Measurements from ENCODE around the gene RASGEF1C.

RASGEF1C gene

GRCh38 chr5:180081481-180081880, 127.5 kb downstream of the RASGEF1C start:
- DNase-seq (ENCODE audit: low read depth): no peak

DNA sequence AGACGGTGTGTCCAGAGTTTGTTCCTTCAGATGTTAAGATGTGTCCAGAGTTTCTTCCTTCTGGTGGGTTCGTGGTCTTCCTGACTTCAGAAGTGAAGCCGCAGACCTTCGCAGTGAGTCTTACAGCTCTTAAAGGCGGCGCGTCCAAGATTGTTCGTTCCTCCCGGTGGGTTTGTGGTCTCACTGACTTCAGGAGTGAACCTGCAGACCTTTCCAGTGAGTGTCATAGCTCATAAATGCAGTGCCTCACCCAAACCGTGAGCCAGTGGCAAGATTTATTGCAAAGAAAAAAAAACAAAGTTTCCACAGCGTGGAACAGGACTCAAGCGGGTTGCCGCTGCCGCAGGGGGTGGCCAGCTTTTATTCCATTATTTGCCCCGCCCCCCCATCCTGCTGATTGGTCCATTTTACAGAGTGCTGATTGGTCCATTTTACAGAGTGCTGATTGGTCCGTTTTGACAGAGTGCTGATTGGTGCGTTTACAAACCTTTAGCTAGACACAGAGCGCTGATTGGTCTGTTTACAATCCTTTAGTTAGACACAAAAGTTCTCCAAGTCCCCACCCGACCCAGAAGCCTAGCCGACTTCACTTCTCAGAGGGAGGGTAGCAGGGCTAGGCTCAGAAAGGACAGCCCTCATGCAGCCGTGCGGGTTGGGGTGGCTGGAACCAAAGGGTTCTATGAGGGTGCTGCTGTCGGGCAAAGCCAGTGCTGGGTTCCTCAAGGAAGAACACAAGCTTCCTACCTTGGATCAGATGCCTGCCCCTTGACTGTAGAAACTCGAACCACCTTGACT, 128.3 kb downstream of the RASGEF1C start:
- no peak for DNase-seq (ENCODE audit: low read depth)

DNA sequence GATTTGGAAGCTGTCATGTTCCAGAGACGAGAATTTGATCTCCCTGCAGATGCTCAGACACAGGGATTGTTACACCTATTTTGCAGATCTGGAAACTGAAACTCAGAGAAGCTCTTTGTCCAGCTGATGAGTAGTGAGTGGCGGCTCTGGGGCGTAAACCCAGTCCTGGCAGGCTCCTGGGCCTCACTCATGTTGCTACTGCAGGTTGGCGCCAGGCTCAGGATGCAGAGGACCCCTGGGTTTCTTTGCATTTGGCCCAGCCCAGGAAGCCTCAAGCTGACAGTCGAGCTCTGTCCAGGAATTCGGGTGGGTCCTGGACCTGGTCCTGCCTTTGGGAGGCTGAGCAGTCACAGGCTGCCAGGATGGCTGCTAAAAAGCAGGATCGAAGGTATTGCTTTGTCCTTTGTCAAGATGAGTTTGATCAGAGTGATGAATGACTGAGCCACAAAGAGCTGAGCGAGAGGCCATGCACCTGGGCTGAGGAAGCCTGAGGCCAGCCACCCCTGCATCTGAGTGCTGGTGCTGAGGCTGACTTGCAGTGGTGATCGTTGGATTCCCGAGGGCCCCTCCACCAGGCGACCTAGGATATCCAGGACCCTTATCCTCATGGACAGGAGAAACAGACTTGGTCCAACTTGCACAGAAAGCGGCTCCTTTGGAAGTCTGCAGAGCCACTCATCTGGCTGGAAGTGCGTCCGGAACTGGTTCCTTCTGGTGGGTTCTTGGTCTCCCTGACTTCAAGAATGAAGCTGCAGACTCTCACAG, 129.1 kb downstream of the RASGEF1C start:
- no peak for DNase-seq (ENCODE audit: low read depth)

DNA sequence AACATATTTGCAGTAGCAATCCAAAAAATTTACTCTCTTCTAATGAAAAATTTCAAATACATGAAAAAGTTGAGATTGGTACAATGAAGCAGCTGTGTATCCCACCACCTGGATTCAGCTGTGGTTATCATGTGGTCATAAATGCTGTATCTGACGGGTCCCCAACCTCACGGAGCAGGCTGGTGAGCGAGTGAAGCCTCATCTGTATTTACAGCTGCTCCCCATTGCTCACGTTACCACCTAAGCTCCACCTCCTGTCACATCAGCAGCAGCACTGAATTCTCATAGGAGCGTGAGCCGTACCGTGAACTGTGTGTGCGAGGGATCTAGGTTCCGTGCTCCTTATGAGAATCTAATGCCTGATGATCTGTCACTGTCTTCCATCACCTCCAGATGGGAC, 130.7 kb downstream of the RASGEF1C start:
- DNase-seq (ENCODE audit: low read depth): no peak

DNA sequence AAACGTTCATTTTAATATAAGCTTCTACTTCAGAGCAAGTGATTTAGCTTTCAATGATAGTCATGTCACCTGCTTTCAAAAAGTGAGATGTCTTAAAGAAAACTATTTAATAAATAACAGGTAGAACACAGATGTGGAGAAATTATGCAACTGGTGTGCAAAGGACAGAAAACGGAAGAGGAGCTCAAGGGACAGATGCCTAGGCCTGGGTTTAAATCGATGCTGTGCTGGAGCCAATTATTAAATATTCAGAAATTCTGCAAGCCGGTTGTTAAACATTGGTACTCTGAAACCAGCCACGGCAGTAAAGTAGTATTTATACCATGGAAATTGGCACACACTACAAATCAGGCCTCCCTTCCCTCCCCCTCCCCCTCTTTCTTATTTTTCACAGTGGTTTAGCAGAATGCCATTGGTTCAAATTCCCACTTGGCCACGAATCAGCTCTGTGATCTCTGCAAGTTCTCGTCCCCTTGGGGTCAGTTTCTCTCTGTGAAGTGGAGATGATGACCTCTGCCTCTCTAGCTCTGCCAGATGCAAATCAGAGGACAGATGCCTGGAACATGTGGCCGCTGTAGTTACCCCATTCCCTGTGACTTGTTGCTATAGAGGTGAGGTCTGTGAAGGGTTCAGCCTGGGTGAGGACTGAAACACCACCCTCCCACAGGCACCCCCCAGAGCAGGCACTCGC, 131.3 kb downstream of the RASGEF1C start:
- no peak for DNase-seq (ENCODE audit: low read depth)

GRCh38 chr5:180075703-180076102, 133.3 kb downstream of the RASGEF1C start:
- DNase-seq (ENCODE audit: low read depth): no peak

DNA sequence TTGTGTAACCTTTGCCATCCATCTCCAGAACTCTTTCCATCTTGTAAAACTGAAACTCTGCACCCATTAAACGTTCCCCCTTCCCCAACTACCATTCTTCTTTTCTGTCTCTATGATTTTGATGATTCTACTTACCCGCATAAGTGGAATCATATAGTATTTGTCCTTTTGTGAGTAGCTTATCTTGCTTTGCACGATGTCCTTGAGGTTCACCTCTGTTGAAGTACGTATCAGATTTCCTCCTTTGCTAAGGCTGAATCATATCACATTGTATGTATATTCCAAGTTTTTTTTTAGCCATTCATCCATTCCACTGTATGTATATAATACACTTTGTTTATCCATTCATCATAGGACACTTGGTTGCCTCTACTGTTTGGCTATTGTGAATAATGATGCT, 134.5 kb downstream of the RASGEF1C start:
- no peak for DNase-seq (ENCODE audit: low read depth)

DNA sequence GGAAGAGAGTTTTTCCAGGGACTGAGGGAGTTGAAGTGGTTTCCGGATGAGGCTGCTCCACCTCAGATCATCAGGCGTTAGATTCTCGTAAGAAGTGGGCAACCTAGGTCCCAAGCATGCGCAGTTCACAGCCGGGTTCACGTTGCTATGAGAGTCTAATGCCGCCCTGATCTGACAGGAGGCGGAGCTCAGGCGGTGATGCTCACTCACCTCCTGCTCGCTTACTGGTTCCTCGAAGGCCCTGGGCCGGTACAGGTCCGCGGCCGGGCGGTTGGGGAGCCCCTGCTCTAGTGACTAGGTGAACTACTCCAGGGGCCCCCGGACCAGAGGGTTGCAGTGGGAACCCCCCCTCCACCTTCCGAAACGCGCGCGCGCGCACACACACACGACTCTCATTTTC, 136.5 kb downstream of the RASGEF1C start:
- DNase-seq (ENCODE audit: low read depth): no peak

DNA sequence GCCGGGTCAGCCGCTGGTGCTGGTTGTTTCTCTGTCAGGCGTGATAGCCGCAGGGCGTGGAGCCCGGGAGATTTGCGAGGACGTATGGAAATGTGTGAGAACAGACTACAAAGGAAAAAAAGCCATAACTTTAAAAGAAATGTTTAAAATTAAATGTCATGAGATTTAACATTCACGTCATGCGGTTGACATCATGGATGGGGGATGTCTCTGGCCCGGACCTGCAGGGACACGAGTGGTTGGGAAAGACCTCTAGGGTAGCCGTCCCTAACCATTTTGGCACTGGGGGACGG, 136.8 kb downstream of the RASGEF1C start:
- DNase-seq (ENCODE audit: low read depth): no peak

GRCh38 chr5:180071531-180072255, 137.3 kb downstream of the RASGEF1C start, which contains the start of gene RNF130:
TSS of gene RNF130 (minus strand) at chr5:180071759. CDS start at chr5:180071702, 57 bp downstream.
- DNase-seq (ENCODE audit: low read depth): peak; percentile 93

GRCh38 chr5:180070756-180071530, 138.1 kb downstream of the RASGEF1C start:
- DNase-seq (ENCODE audit: low read depth): peak; percentile 65

GRCh38 chr5:180069589-180070247, 139.3 kb downstream of the RASGEF1C start:
- DNase-seq (ENCODE audit: low read depth): no peak

GRCh38 chr5:180068519-180069090, 140.4 kb downstream of the RASGEF1C start:
- no peak for DNase-seq (ENCODE audit: low read depth)

- DNase-seq (ENCODE audit: low read depth): no peak
Observed at GRCh38 chr5:180067986-180068385, 141.0 kb downstream of the RASGEF1C start.

- DNase-seq (ENCODE audit: low read depth): no peak
Observed at GRCh38 chr5:180060192-180060591, 148.8 kb downstream of the RASGEF1C start.

GRCh38 chr5:180059326-180059725, 149.7 kb downstream of the RASGEF1C start:
- DNase-seq (ENCODE audit: low read depth): no peak

DNA sequence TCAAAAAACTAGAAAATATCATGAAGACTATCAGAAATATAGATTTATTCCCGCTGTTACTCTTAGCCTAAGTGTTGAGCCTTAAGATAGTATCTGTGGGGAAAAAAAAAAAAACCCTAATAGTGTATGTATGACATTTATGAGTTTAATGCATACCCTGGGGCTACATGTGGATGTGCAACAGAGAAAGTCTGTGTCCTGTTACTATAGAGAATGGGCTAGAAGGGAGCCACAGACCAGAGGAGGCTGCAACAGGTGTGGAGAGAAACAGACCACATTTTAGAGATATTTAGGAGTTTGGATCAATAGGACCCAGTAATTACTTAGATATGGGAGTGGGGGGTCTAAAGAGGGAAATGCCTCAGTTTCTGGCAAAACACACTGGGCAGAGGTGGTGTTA, 152.9 kb downstream of the RASGEF1C start:
- DNase-seq (ENCODE audit: low read depth): no peak

DNA sequence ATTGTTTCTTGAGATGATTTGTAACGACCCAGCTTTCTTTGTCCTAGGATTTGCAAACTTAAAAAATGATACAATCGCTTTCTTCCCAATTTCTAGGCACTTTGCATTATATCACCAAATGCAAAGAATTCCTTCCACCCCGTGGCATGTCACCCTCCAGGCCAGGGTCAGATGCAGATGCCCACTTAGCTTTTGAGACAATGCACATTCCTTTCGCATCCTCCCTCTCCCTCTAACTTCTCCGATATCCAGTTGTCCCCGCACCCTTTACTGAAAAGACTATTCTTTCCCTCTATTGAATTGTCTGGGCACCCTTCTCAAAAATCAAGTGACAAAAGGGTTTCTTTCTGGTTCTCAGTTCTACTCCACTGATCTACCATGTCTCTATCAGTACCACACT, 154.8 kb downstream of the RASGEF1C start:
- DNase-seq (ENCODE audit: low read depth): no peak

DNA sequence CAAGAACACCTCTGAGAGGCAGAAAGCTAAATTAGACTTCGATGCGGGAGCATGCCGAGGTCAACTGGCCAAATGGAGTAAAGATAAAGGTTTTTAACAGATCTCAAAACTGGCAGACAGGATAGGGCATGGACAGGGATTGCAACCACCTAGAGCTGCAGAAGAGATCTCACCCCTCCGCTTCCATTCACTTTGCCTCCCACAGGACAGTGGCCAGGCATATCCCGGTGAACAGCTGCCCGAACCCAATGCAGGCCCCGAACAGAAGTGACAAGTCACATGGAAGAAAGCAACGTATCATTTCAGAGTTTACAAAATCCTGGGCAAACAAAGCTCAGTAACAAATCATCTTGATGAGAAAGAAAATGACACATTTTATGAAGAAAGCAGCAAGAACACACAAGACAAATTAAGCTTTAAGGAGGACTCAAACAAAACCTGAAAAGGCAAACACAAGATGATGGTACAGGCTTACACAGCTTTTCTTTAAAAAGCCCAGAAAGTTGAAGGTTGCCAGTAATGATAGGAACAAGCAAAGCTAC, 155.9 kb downstream of the RASGEF1C start:
- DNase-seq (ENCODE audit: low read depth): no peak

GRCh38 chr5:180052211-180052818, 156.7 kb downstream of the RASGEF1C start:
- no peak for DNase-seq (ENCODE audit: low read depth)

Measured in EH (cell line).